ENCODE data around the gene TEKTIP1. TPM values are rescaled to one million over a fixed set of nuclear protein-coding genes. Genes with fewer than 3 reads are reported as not detected.

The TEKTIP1 gene
- total RNA-seq, 1 donor from 2014 or later, result 1.4 TPM

DNA sequence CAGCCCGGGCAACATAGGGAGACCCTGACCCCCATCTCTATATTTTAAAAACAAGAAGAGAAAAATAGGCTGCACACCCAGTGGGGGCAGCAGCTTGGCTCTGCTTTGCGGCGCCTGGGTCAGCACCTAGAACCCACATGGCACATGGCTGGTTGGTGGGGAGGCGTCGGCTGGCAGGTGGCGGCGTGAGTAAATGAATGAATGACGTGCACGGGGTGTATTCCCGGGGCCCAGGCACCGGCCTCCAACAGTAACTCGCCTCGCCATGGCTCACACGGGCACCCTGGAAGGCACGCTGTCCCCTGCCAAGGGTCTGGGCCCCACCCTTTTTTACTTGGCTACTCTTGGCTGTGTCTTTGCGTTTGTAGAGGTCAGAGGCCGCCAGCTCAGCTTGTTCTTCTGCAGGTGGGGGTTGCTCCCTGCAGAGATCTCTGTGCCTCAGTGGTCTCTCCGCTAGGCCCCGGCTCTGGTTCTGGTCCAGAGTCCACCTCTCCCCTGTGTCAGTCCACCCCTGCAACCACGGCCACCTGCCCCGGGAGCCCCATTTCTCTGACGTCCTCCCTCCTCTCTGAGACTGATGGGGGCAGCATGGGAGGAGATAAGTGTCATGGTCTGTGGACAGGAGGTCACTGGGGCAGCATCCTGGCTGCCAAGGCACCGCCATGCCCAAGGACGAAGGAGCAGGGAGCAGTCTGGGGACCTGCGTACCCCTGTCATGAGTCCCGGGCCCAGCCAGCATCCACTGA is 27.3 kb upstream of the TEKTIP1 start:
- Mint-ChIP-seq H3K27me3 (ENCODE audit: unreplicated experiment) (peaks cover 9% of the 10 kb centered on the region), H3K36me3 (ENCODE audit: low read depth, unreplicated experiment) (peaks cover 20% of the 10 kb centered on the region)

DNA sequence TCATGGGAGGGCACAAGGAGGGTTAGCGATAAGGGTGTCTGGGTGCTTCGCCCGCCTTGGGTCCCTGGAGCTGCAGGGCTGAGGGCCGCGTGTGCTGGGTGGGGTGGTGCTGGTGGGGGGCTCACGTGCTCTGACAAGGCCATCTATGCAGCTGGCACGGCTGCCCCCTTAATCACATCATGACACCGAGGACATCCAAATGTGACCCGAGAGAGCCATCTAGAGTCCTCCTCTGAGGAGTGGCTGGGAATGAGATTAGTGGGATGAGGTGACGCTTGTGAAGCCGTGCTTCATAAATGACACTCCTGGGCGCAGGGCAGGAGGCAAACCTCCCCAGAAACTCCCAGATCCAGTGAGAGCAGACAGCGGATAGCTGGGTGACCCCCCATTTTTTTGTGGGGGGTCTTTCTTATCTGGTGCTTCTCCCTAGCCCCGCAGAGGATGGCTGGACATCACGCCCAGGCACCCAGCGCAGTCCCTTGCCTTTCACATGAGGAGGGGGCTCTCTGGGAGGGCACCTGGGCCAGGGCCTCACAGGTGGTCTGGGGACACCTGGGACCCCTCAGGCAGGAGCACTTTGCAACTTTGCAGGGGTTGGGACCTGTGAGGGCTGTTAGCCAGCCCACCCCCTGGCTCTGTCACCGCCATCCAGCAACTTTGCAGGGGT is 26.3 kb upstream of the TEKTIP1 start:
- TF ChIP-seq, protein P1, sequence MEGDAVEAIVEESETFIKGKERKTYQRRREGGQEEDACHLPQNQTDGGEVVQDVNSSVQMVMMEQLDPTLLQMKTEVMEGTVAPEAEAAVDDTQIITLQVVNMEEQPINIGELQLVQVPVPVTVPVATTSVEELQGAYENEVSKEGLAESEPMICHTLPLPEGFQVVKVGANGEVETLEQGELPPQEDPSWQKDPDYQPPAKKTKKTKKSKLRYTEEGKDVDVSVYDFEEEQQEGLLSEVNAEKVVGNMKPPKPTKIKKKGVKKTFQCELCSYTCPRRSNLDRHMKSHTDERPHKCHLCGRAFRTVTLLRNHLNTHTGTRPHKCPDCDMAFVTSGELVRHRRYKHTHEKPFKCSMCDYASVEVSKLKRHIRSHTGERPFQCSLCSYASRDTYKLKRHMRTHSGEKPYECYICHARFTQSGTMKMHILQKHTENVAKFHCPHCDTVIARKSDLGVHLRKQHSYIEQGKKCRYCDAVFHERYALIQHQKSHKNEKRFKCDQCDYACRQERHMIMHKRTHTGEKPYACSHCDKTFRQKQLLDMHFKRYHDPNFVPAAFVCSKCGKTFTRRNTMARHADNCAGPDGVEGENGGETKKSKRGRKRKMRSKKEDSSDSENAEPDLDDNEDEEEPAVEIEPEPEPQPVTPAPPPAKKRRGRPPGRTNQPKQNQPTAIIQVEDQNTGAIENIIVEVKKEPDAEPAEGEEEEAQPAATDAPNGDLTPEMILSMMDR (IDR thresholded peaks at IDR 0.05; ENCODE audit: unreplicated experiment), result no peak
- Mint-ChIP-seq H3K27me3 (ENCODE audit: unreplicated experiment) (peaks cover 5% of the 10 kb centered on the region), H3K4me1 (ENCODE audit: unreplicated experiment) (no peaks in the 10 kb centered on the region), H3K27ac (ENCODE audit: unreplicated experiment) (peak overlapping the region; percentile 30), H3K9me3 (ENCODE audit: unreplicated experiment) (no peaks in the 10 kb centered on the region), H3K4me3 (ENCODE audit: unreplicated experiment) (no peak overlapping the region), H3K36me3 (ENCODE audit: low read depth, unreplicated experiment) (peaks cover 20% of the 10 kb centered on the region)
- no peak for DNase-seq (ENCODE audit: low spot score)

More for the DNA sequence above, 27.3 kb upstream of the TEKTIP1 start:
- H3K4me1 Mint-ChIP-seq (ENCODE audit: unreplicated experiment), result peaks cover 6% of the 10 kb centered on the region
- H3K9me3 Mint-ChIP-seq (ENCODE audit: unreplicated experiment), result no peaks in the 10 kb centered on the region
- DNase-seq (ENCODE audit: low spot score), result no peak
- no peak overlapping the region for H3K4me3 Mint-ChIP-seq (ENCODE audit: unreplicated experiment)
- TF ChIP-seq, protein P1 (IDR thresholded peaks at IDR 0.05; ENCODE audit: unreplicated experiment), result no peak
- no peak overlapping the region for H3K27ac Mint-ChIP-seq (ENCODE audit: unreplicated experiment)

DNA sequence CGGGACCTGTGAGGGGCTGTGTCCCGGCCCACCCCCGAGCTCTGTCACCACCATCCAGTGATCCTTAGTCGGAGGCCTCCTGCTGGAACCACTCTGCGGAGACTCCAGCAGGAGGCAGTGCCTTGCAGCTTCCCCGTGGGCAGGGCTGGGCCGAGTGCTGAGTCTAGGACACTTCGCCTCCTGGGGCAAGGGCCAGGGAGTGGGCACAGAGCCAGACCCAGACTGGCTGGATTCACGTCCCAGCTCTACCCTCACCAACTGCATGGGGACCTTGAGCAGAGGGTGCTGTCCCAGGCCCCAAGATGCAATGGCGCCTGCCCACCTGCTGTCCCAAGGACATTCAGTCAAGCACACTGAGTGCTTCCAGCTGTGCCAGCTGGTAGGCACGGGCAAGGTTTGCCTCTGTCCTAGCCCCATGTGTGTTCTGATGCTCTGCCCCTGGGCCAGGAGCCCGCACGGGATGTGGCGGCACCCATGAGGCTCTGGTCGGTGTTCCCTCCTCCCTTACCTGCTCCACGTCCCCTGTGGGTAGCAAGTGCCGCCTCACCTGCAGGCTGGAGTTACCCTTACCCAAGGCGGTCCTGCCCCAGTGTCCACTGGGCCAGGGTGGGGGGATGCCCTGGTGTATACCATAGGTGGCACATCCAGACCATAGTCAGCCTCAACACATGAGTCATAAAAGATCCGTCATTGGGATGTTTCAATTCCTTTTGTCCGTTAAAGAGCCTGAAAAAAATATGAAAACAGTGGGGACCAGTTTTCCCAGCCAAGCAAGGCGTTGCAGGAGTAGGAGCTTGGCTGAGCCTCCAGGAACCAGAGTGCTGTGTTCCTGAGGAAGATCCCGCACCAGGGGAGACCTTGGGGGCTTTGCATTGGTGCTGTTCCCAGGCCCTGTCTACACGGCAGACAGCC is 25.5 kb upstream of the TEKTIP1 start:
- H3K9me3 Mint-ChIP-seq (ENCODE audit: unreplicated experiment), result no peaks in the 10 kb centered on the region
- peaks cover 9% of the 10 kb centered on the region for H3K27me3 Mint-ChIP-seq (ENCODE audit: unreplicated experiment)
- no peak overlapping the region for H3K4me3 Mint-ChIP-seq (ENCODE audit: unreplicated experiment)
- no peaks in the 10 kb centered on the region for H3K4me1 Mint-ChIP-seq (ENCODE audit: unreplicated experiment)
- TF ChIP-seq, protein P1 (IDR thresholded peaks at IDR 0.05; ENCODE audit: unreplicated experiment), result no peak
- no peak for DNase-seq (ENCODE audit: low spot score)
- H3K36me3 Mint-ChIP-seq (ENCODE audit: low read depth, unreplicated experiment), result peaks cover 20% of the 10 kb centered on the region
- H3K27ac Mint-ChIP-seq (ENCODE audit: unreplicated experiment), result no peak overlapping the region

DNA sequence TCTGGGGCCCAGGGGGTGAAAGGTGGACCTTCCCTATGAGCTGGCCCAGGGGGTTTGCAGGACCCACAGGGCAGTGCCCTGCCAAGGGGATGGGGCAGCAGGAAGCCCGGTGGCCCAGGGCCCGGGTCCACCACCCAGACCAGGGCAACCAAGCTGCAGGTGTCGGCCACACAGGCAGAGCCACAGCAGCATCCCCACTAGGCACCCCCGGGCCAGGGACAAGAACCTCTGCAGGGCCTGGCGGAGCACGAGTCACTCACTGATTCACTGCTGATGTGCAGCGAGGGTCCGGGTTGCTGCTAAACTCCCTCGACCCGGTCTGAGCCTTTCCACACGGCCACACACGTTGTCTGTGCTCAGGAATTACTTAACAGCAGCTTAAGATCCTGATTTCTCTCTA is 24.0 kb upstream of the TEKTIP1 start:
- no peaks in the 10 kb centered on the region for H3K4me1 Mint-ChIP-seq (ENCODE audit: unreplicated experiment)
- H3K9me3 Mint-ChIP-seq (ENCODE audit: unreplicated experiment), result no peaks in the 10 kb centered on the region
- no peak for DNase-seq (ENCODE audit: low spot score)
- H3K36me3 Mint-ChIP-seq (ENCODE audit: low read depth, unreplicated experiment), result peaks cover 10% of the 10 kb centered on the region
- TF ChIP-seq, protein P1 (IDR thresholded peaks at IDR 0.05; ENCODE audit: unreplicated experiment), result no peak
- H3K4me3 Mint-ChIP-seq (ENCODE audit: unreplicated experiment), result no peak overlapping the region
- H3K27ac Mint-ChIP-seq (ENCODE audit: unreplicated experiment), result no peak overlapping the region
- H3K27me3 Mint-ChIP-seq (ENCODE audit: unreplicated experiment), result peaks cover 7% of the 10 kb centered on the region
